GM18519 (cell line): Measurements from ENCODE around the gene F2R.

Experiments
- ATAC-seq: cut with Tn5 transposase; IDR thresholded peaks from one replicate; pipeline ENCODE4 v1.9.1; 2021; ENCODE audit warnings: mild to moderate bottlenecking, moderate library complexity; ENCODE audit not compliant: unreplicated experiment, low FRiP score

F2R gene

GRCh38 chr5:76690037-76690679 is 25.8 kb upstream of the F2R start:
- ATAC-seq = no peak

- no peak for ATAC-seq
Observed at GRCh38 chr5:76690704-76691466, 25.0 kb upstream of the F2R start.

GRCh38 chr5:76691467-76692273 is 24.3 kb upstream of the F2R start:
- peak; percentile 47 for ATAC-seq

- ATAC-seq = no peak
Observed at GRCh38 chr5:76692274-76692540, 23.7 kb upstream of the F2R start.

GRCh38 chr5:76692651-76693050 is 23.3 kb upstream of the F2R start:
- no peak for ATAC-seq

- no peak for ATAC-seq
Observed at GRCh38 chr5:76693141-76693540, 22.8 kb upstream of the F2R start.

- no peak for ATAC-seq
Observed at GRCh38 chr5:76694317-76694716, 21.6 kb upstream of the F2R start.

GRCh38 chr5:76695346-76695745 is 20.6 kb upstream of the F2R start:
- ATAC-seq = no peak

GRCh38 chr5:76696251-76696650 is 19.7 kb upstream of the F2R start:
- no peak for ATAC-seq

GRCh38 chr5:76697670-76698069 is 18.3 kb upstream of the F2R start:
- ATAC-seq = no peak

- ATAC-seq = no peak
Observed at GRCh38 chr5:76700571-76700970, 15.4 kb upstream of the F2R start.

- no peak for ATAC-seq
Observed at GRCh38 chr5:76701298-76701697, 14.6 kb upstream of the F2R start.

- no peak for ATAC-seq
Observed at GRCh38 chr5:76703707-76704106, 12.2 kb upstream of the F2R start.

- ATAC-seq = no peak
Observed at GRCh38 chr5:76704131-76704663, 11.7 kb upstream of the F2R start.

- no peak for ATAC-seq
Observed at GRCh38 chr5:76705574-76705973, 10.4 kb upstream of the F2R start.

GRCh38 chr5:76709762-76710161 is 6.2 kb upstream of the F2R start:
- no peak for ATAC-seq

- ATAC-seq = no peak
Observed at GRCh38 chr5:76710991-76711390, 4.9 kb upstream of the F2R start.

- no peak for ATAC-seq
Observed at GRCh38 chr5:76714751-76715485, 1.0 kb upstream of the F2R start.

- ATAC-seq = no peak
Observed at GRCh38 chr5:76715486-76715735, 515 bp upstream of the F2R start.

GRCh38 chr5:76716456-76717157 is 681 bp downstream of the F2R start:
- ATAC-seq = no peak
